WI38 (cell line): Measurements from ENCODE around the gene MAML3.
A peak's percentile ranks its signal among the peaks of the same experiment; 100 is the strongest.

Source experiments
- H3K4me3 ChIP-seq: 2 replicates; pipeline ENCODE4 v1.5.1; 2011; ENCODE audit warnings: low read depth, mild to moderate bottlenecking, control low read depth, low read length
- TF ChIP-seq, protein P1 (sequence below): IDR thresholded peaks from 2 replicates; pipeline ENCODE4 v1.5.1; 2012; ENCODE audit warnings: low read depth, mild to moderate bottlenecking, control low read depth, low read length

Gene MAML3

DNA sequence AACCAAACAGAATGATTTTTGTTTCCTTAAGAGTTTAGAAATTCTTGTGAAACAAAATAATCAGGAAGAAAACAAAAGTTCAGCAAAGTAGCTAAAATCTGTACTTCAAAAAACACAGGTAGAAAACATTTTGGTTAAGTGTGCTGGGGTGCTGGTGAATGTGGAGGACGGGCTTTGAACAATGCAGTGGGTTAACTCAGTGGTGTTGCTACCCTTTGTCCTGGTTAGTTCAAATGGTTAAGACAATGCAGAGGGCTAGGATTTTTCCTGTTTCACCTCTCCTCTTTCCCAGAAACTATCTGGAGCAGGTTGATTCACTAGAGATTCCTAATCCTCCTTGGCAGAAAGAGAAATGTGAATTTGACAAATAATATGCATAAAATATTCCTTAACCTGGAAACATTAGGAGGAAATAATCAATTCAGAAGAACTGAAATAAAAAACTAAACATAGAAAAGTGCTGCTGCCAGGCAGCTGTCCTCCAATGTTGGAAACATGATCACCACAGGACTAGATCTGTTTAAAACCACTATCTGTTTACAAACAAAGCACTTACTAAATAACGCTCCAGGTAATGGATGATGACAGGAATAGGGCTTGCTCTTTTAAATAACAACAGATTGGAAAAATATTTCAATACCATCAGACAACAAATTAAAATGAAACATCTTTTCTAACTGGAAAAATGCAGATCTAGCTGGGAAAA, 148.9 kb downstream of the MAML3 start:
- TF ChIP-seq, protein P1, sequence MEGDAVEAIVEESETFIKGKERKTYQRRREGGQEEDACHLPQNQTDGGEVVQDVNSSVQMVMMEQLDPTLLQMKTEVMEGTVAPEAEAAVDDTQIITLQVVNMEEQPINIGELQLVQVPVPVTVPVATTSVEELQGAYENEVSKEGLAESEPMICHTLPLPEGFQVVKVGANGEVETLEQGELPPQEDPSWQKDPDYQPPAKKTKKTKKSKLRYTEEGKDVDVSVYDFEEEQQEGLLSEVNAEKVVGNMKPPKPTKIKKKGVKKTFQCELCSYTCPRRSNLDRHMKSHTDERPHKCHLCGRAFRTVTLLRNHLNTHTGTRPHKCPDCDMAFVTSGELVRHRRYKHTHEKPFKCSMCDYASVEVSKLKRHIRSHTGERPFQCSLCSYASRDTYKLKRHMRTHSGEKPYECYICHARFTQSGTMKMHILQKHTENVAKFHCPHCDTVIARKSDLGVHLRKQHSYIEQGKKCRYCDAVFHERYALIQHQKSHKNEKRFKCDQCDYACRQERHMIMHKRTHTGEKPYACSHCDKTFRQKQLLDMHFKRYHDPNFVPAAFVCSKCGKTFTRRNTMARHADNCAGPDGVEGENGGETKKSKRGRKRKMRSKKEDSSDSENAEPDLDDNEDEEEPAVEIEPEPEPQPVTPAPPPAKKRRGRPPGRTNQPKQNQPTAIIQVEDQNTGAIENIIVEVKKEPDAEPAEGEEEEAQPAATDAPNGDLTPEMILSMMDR: no peak
- peak overlapping the region; percentile 47 for H3K4me3 ChIP-seq

- H3K4me3 ChIP-seq: peak overlapping the region; percentile 47
- TF ChIP-seq, protein P1: no peak
Observed at GRCh38 chr4:140004549-140004895, 149.5 kb downstream of the MAML3 start.

GRCh38 chr4:140003876-140004548, 150.0 kb downstream of the MAML3 start:
- TF ChIP-seq, protein P1: no peak
- peak overlapping the region; percentile 47 for H3K4me3 ChIP-seq

GRCh38 chr4:140000232-140000631, 153.8 kb downstream of the MAML3 start:
- H3K4me3 ChIP-seq: no peak overlapping the region
- TF ChIP-seq, protein P1: no peak

DNA sequence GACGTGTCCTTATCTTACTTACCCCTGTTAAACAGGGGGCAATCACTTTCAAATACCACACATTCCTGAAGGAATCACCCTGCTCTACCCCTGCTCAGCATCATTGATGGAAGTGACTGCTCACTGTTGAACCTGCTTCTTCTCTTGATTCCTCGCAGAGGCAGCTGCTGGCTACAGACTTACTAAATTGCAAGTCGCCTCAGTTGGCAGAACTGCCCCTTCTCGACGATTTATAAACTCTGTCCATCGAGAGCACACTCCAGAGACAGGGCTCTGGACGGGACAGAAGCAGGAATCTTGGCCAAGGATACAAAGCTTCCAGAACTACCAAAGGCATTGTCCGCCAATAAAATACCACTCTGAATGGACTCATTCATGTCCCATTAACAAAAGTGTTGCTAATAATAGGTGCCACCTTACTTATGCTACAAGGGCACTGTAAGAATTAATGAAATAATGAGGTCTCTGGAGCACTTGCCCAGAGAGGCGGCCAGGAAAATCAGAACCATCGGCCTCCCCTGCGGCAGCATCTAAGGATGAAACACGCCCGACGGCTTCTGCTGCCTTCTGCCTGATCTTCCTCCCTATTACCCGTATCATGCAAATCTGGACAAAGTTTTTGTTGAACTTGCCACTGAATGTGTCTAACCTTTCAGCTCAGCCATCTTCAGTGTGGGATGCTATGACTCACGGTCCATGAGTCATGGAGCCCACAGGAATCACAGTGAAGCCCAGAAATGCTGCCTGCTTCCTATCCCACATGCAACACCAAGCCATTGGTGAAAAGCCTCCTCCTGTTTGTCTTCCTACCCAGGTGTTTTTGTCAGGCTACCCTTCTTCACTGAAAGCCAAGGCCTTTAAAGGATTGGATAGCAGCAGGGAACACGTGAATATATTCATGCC, 164.9 kb downstream of the MAML3 start:
- H3K4me3 ChIP-seq: no peak overlapping the region
- TF ChIP-seq, protein P1: no peak

GRCh38 chr4:139987502-139987850, 166.5 kb downstream of the MAML3 start:
- TF ChIP-seq, protein P1: no peak
- H3K4me3 ChIP-seq: no peak overlapping the region
